Liver (tissue), 9 donors: ENCODE results near the gene IQUB. TPM values are rescaled to one million over a fixed set of nuclear protein-coding genes. Genes with fewer than 3 reads are reported as not detected.

Experiments used
- DNase-seq: peaks from one replicate; pipeline ENCODE4 v3.0.0-alpha.2; 2017; ENCODE audit warnings: low spot score
- H3K27ac ChIP-seq, 2 donors: one replicate each; pipeline ENCODE4 v1.7.0; 2013; ENCODE audit warnings: inconsistent platforms in 2 of 2, low read length in 2 of 2, control low read depth in 1 of 2, low read depth in 1 of 2, mild to moderate bottlenecking in 1 of 2
- H3K27me3 ChIP-seq, 4 donors: one replicate each; pipeline versions ENCODE4 v1.6.1 to v1.7.0; 2013; ENCODE audit warnings: low read length in 3 of 4, inconsistent platforms in 1 of 4, mild to moderate bottlenecking in 1 of 4, moderate library complexity in 1 of 4; ENCODE audit not compliant: control insufficient read depth in 4 of 4, insufficient read depth in 4 of 4
- H3K36me3 ChIP-seq, 4 donors: one replicate each; pipeline versions ENCODE4 v1.6.1 to v1.7.0; 2013; ENCODE audit warnings: low read length in 3 of 4, mild to moderate bottlenecking in 3 of 4, low read depth in 1 of 4, moderate library complexity in 1 of 4; ENCODE audit not compliant: control insufficient read depth in 4 of 4, insufficient read depth in 3 of 4
- H3K4me1 ChIP-seq, 4 donors: one replicate each; pipeline versions ENCODE4 v1.6.1 to v1.7.0; 2013; ENCODE audit warnings: low read length in 3 of 4, mild to moderate bottlenecking in 3 of 4, moderate library complexity in 1 of 4; ENCODE audit not compliant: control insufficient read depth in 4 of 4, insufficient read depth in 4 of 4
- H3K4me3 ChIP-seq, 3 donors: one replicate each; pipeline versions ENCODE4 v1.6.1 to v1.7.0; 2013; ENCODE audit warnings: low read length in 3 of 3, control low read depth in 1 of 3, low read depth in 1 of 3, mild to moderate bottlenecking in 1 of 3
- H3K9ac ChIP-seq, 2 donors: one replicate each; pipeline ENCODE4 v1.7.0; 2013; ENCODE audit warnings: low read length in 2 of 2, mild to moderate bottlenecking in 2 of 2, moderate library complexity in 2 of 2, control low read depth in 1 of 2, low read depth in 1 of 2
- H3K9me3 ChIP-seq, 4 donors: one replicate each; pipeline versions ENCODE4 v1.6.1 to v1.7.0; 2013; ENCODE audit warnings: low read length in 3 of 4; ENCODE audit not compliant: control insufficient read depth in 4 of 4
- ATF3 ChIP-seq: IDR thresholded peaks from 2 replicates; pipeline ENCODE4 v1.6.1; 2016; ENCODE audit warnings: antibody characterized with exemption
- CTCF ChIP-seq: fragments of 150-350 bp; IDR thresholded peaks from 2 replicates; pipeline ENCODE4 v1.5.1; 2017; ENCODE audit warnings: improper control_type of control experiment, low read depth, low read length; ENCODE audit not compliant: missing input control
- EGR1 ChIP-seq, 2 donors: IDR thresholded peaks; 2 replicates each; pipeline ENCODE4 v1.6.1; 2016 to 2018; ENCODE audit warnings: antibody characterized with exemption in 2 of 2, low read depth in 2 of 2
- FOXA1 ChIP-seq: IDR thresholded peaks from 2 replicates; pipeline ENCODE4 v1.6.1; 2016; ENCODE audit warnings: antibody characterized with exemption
- FOXA2 ChIP-seq: IDR thresholded peaks from 2 replicates; pipeline ENCODE4 v1.6.1; 2016; ENCODE audit warnings: antibody characterized with exemption
- HNF4A ChIP-seq, 2 donors: conservative IDR thresholded peaks; 2 replicates each; pipeline ENCODE4 v1.6.1; 2016; ENCODE audit warnings: antibody characterized with exemption in 2 of 2, mild to moderate bottlenecking in 2 of 2
- HNF4G ChIP-seq: IDR thresholded peaks from 2 replicates; pipeline ENCODE4 v1.6.1; 2016; ENCODE audit warnings: antibody characterized with exemption
- JUND ChIP-seq, 2 donors: IDR thresholded peaks; 2 replicates each; pipeline ENCODE4 v1.6.1; 2016; ENCODE audit warnings: antibody characterized with exemption in 2 of 2
- MAX ChIP-seq: IDR thresholded peaks from 2 replicates; pipeline ENCODE4 v1.6.1; 2016; ENCODE audit warnings: antibody characterized with exemption
- NR2F2 ChIP-seq: IDR thresholded peaks from 2 replicates; pipeline ENCODE4 v1.6.1; 2016; ENCODE audit warnings: antibody characterized with exemption
- RAD21 ChIP-seq, 2 donors: IDR thresholded peaks; 2 replicates each; pipeline ENCODE4 v1.6.1; 2016; ENCODE audit warnings: antibody characterized with exemption in 2 of 2, mild to moderate bottlenecking in 2 of 2
- REST ChIP-seq: IDR thresholded peaks from 2 replicates; pipeline ENCODE4 v1.6.1; 2016; ENCODE audit warnings: antibody characterized with exemption, mild to moderate bottlenecking
- RXRA ChIP-seq, 2 donors: IDR thresholded peaks; 2 replicates each; pipeline ENCODE4 v1.6.1; 2017 to 2018; ENCODE audit warnings: antibody characterized with exemption in 2 of 2, mild to moderate bottlenecking in 1 of 2
- TAF1 ChIP-seq: conservative IDR thresholded peaks from 2 replicates; pipeline ENCODE4 v1.6.1; 2016; ENCODE audit warnings: antibody characterized with exemption, mild to moderate bottlenecking
- YY1 ChIP-seq: IDR thresholded peaks from 2 replicates; pipeline ENCODE4 v1.6.1; 2016; ENCODE audit warnings: antibody characterized with exemption, mild to moderate bottlenecking
- ZBTB33 ChIP-seq: IDR thresholded peaks from 2 replicates; pipeline ENCODE4 v1.6.1; 2016; ENCODE audit warnings: antibody characterized with exemption
- WGBS: extraction: QIAGEN DNeasy Blood & Tissue Kit; methylation state at CpG from one replicate; pipeline ENCODE4 v1.1.7; 2013; 5-methylcytosine and 5-hydroxymethylcytosine counted together
- polyA plus RNA-seq, 2 donors: library from polyadenylated mRNA; stranded (reverse) in 1 of 2; unstranded in 1 of 2; fragments of 200-250 nt in 1 of 2; fragments of >200 nt in 1 of 2; fragmentation: Nextera tagmentation in 1 of 2; extraction: Ambion mirVana in 1 of 2; gene quantifications; one replicate each; pipeline versions ENCODE4 v1.2.1 to v1.2.3, GENCODE V29; 2013 to 2015
- total RNA-seq, 2 donors: library from RNA; depleted of rRNA; stranded (reverse); fragments of >200 nt; gene quantifications; one replicate each; pipeline ENCODE4 v1.2.3, GENCODE V29; 2014
- donor health status: healthy.
- donor health status: healthy.
- donor health status: healthy.
- donor health status: healthy.
- donor health status: healthy.

The IQUB gene
- total and polyA plus RNA-seq, 4 donors, result 0.03 to 0.25 (median 0.09) TPM

- no peaks in the 10 kb centered on the region for H3K36me3 ChIP-seq
- H3K9ac ChIP-seq, result no peak overlapping the region
- no peak for DNase-seq
- no peaks in the 10 kb centered on the region for H3K9me3 ChIP-seq
- H3K27ac ChIP-seq, result no peak overlapping the region
- TF ChIP-seq ZBTB33 (no peak), RAD21 (IDR thresholded peaks at IDR 0.05) (no peak), HNF4A (conservative IDR thresholded peaks at IDR 0.05) (no peak), HNF4G (no peak), YY1 (no peak), ATF3 (no peak), REST (no peak), CTCF (no peak), NR2F2 (no peak), FOXA2 (no peak), FOXA1 (no peak), JUND (IDR thresholded peaks at IDR 0.05) (no peak), RXRA (IDR thresholded peaks at IDR 0.05) (no peak), EGR1 (IDR thresholded peaks at IDR 0.05; ENCODE audit: low read depth in 2 of 2) (no peak)
- 87% methylated on average over 1 of the region's 1 CpG for WGBS
- H3K27me3 ChIP-seq, result no peaks in the 10 kb centered on the region
- H3K4me1 ChIP-seq, result no peaks in the 10 kb centered on the region
- H3K4me3 ChIP-seq, result no peak overlapping the region
Observed at GRCh38 chr7:123571684-123572083, 37.3 kb upstream of the IQUB start.

GRCh38 chr7:123571187-123571586 is 36.8 kb upstream of the IQUB start:
- no peak overlapping the region for H3K9ac ChIP-seq
- H3K4me3 ChIP-seq, result no peak overlapping the region
- DNase-seq, result no peak
- TF ChIP-seq ZBTB33, result no peak
- TF ChIP-seq RAD21 (IDR thresholded peaks at IDR 0.05), result no peak
- TF ChIP-seq TAF1, result no peak
- TF ChIP-seq NR2F2, result no peak
- no peak for TF ChIP-seq MAX
- TF ChIP-seq FOXA2, result no peak
- TF ChIP-seq JUND (IDR thresholded peaks at IDR 0.05), result no peak
- H3K27me3 ChIP-seq, result no peaks in the 10 kb centered on the region
- H3K27ac ChIP-seq, result no peak overlapping the region
- H3K36me3 ChIP-seq, result no peaks in the 10 kb centered on the region
- no peaks in the 10 kb centered on the region for H3K9me3 ChIP-seq
- WGBS, result 54% methylated on average over 1 of the region's 1 CpG
- H3K4me1 ChIP-seq, result no peaks in the 10 kb centered on the region
